Inflammatory macrophage treated with lipopolysaccharide for 4 hours (primary cell): Measurements from ENCODE around the gene KLC1.

Source experiments
- DNase-seq: peaks from one replicate; pipeline ENCODE4 v3.0.0-alpha.2; 2020

KLC1 gene

GRCh38 chr14:103738166-103738565 lies 109.2 kb downstream of the KLC1 start:
- DNase-seq, result no peak

GRCh38 chr14:103738701-103739451 lies 109.9 kb downstream of the KLC1 start:
- DNase-seq, result no peak

DNA sequence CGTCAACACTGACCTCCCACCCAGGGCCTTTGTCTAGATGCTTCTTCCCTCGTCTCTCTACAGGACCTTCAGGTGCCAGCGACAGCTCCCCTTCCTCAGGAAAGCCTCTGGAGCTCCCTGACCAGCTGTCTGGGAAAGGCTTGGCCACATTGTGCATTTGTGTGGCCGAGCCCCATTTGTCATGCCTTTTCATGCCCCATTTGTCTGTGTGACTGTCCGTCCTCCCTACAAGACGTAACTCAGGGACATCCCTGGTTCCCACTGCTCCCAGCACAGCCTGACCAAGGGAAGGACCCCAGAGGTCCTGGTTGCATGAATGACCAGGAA lies 110.4 kb downstream of the KLC1 start:
- DNase-seq, result no peak

DNA sequence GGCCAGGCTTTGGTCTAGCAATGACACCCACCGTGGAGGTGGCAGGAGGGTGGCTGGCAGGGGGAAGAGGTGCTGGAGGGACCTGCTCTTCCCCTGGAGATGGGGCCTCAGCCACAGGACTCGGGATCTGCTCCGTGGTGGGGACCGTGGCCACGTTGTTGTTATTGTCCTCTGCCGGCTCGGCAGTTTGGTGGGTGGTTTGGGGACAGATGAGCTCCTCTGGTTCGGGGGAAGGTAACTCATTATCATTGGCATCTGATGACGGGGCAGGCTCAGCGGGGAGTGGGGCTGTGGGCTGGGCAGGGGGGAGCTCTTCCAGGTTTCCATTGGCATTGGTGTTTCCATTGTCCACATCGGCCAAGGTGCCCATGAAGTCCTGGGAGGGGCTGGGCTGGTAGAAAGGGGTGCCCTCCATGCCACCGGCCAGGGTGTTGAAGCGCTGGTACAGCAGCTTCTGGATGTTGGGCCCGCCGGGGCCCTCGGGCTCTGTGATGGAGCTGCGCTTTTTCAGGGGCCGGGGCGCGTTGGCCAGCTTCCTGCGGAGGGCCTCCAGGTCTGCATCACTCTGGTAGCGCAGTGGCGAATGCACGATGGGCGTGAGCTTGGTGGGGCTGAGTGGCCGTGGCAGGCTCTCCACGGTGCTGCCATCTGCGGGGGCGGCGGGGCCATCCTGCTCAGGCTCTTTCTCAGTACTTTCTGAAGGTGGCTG lies 110.9 kb downstream of the KLC1 start:
- DNase-seq, result no peak

DNA sequence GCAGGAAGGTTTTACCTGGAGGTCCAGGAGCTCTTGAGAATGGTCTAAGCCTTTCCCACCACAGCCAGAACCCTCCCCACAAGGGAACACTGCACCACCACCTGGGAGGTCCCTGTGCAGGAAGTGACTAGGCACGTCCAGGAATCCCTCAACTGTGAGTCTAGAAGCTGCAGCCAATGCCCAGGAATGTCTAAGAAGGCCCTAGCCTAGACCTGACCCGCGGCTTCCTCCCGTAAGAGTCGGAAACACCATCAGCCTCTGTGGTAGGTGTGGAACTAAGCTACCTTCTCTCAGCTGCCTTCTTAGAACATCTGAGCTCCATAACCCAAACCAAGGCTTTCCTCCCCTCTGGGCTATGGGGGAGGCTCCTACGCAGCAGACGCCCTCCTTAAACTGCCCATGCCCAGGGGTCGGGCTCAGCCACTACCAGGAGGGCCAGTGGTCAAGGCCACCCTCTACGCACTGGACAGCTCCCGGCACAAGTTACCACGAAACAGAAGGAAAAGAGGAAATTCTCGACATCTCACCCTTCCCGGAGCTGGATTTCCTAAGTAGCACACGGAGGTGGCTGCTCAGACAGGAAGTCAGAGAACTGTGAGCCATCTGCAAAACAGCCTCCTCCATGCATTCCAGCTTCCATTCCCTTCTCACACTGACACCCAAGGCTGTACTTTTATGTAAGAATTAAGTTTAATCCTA lies 112.1 kb downstream of the KLC1 start:
- DNase-seq, result peak; percentile 40

DNA sequence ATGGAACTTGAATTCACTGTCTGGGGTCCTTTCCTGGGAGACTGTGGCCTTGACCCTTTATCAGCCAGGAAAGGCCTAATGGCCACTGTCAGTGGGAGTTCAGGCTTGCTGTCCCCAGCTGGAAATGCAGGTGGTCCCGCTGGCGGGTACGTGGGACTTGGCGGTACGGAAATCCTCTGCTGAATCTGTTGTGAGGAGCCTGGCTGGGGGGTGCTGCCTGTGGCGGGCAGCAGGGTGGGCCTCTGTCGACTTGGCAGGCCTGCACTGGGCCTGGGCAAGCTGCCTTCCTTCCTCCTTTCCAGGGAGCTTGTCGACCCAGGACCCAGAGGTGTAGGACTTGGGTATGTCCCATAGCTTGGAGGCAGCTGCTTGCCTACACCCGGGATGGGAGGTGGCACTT lies 112.9 kb downstream of the KLC1 start:
- no peak for DNase-seq

DNA sequence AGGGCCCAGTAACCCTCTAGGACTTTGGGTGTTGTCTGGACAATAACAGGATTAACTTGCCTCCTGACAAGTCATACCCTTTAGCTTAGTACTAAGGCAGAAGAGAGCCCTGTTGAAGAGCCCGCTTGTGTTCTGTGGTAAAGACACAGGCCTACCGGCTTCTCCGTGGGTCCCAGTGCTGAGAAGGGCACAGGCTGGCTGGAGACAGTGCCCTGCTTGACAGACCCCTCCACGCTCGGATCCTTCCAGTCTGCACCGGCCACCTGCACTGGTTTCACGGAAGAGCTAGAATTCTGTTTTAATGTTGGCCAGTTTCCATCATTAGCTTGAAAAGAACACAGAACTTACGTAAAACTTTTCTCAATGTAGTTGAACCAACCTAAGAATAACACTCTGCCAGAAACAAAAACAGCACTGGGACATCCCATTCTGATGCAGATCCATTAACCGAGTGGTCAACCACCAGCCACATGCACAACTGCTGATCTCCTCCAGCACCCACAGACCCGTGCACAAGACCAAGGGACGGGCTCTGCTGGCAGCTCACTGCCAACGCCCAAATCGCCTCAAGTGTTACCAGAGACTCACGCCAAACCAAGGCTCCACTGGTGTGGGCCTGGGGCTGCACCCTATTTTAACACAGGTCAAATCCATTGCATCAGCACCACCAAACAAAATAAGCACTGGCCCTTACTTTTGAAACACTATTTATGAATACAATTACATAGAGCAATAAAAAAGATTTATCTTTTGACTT lies 113.7 kb downstream of the KLC1 start:
- no peak for DNase-seq

- DNase-seq, result no peak
Observed at GRCh38 chr14:103743691-103744090, 114.7 kb downstream of the KLC1 start.

DNA sequence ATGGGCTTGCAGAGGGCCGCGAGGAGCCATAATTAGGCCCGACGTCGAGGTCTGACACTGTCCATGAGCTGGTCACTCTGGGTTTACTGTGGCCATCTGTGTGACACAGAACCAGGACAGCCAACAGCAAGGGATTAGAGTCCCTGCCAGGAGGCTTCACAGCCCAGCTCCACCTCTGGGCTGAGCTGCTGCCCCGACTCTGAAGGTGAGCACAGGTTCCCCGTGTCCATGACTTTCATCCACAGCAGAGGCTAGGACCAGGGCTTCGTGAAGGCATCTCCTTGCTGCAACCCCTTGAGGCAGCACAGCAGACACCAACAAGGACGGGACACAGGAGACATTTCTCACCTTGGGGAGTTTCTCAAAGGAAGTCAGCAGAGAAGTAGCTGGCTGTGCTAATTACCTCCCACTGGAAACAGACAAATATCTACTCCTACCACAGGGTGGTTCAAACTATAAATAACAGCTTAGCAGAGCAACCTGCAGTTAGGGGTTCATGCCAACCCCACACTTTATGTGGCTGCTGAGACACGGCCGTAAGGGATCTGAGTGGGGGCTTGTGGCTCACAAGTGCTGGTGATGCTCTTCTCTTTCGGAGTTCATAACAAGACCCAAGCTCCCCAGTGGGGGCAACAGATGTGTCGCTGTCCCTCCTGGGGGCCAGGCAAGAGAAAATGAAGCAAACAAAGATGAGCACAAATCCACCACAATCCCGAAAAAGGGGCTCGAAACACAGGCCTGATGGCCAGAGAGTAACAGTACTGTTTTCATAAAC lies 115.8 kb downstream of the KLC1 start:
- no peak for DNase-seq

GRCh38 chr14:103745424-103745823 lies 116.4 kb downstream of the KLC1 start:
- DNase-seq, result no peak

DNA sequence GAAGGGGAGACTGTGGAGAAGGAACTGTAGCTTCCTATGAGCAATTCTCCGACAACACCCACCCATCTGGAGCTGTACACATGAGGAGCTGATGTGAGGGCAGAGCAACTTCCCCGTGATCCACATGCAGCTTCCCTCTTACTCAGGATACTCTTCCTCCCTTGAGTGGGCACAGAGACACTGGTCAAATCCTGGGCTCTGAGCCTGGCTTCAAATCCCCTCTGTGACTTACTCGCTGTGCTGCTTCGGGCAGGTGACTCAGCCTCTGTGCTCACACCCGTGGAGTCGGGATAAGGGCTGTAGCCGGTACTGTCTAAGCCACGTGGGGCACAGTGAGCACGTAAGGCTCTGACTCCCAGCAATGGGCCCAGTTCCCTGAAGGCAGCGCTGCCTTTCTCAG lies 117.7 kb downstream of the KLC1 start:
- peak; percentile 78 for DNase-seq

DNA sequence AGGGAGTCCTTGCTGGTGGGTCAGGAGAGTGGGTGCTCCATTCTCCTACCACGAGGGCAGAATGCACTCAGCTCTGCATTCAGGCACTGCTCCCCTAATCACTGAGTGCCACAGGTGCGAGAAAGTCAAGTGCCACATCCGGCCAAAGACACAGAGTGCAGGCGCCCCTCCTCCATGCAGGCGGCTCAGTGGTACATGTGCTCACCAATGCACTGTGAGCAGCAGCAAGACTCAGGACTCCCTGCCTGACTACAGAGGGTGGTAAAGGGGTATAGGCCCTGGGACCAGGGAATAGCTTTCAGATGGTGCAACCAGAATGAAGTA lies 119.5 kb downstream of the KLC1 start:
- no peak for DNase-seq

DNA sequence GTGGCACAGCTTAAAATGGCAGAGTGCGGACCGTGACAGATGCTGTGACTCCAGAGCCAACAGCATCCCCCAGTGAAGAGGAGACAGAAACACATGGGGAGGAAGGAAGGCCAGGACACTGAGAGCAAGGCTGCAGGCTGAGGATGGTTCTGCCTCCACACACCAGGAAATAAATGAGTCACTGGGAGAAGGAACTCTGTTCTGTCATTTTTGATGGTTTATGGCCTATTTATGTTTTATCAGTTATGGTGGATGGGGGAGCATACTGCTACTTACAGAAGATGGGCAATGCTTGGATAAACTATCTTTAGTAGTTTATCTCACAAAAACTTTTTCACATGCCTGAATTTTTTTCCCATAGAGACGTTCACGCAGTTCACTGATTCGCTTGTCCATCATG lies 120.4 kb downstream of the KLC1 start:
- no peak for DNase-seq

DNA sequence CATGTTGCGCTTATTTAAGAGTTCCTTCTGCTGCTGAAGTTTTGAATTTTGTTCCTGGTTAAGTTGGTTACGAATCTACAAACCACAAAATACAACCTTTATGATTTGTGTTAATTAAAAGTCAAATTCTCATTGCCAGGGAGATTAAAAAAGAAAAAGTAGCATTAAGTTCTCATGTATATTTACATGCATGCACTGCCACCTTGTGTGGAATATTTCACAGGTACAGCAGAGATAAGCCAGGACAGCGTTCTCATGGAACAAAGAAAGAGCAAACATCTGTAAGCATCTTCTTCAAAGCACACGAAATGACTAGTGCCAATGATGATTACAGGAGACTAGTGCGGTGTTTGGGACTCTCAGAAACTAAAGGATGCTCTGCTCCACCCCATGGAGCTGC lies 120.8 kb downstream of the KLC1 start:
- no peak for DNase-seq
